Thoracic aorta (tissue), 2 donors: ENCODE results near the gene PSMA7. TPM values are rescaled to one million over a fixed set of nuclear protein-coding genes. Genes with fewer than 3 reads are reported as not detected.
"Not testable (repeated sequence)": the region's sequence is repeated elsewhere in the genome, so short reads cannot be mapped to it uniquely, and the experiment has no call there.

Source experiments
- ATAC-seq: fragments of 150-250 bp; one replicate; pipeline ENCODE4 v1.8.0; 2017; ENCODE audit warnings: low read depth; ENCODE audit not compliant: insufficient number of reproducible peaks, low FRiP score
- DNase-seq: peaks from one replicate; pipeline ENCODE4 v3.0.0-alpha.2; 2020; ENCODE audit warnings: low spot score
- H3K27ac ChIP-seq, 2 donors: fragments of 200-600 bp; sonication (generic); 1 replicate in 1 of 2; 2 replicates in 1 of 2; pipeline ENCODE4 v1.5.1; 2016; ENCODE audit warnings: mild to moderate bottlenecking in 2 of 2, moderate library complexity in 2 of 2
- H3K27me3 ChIP-seq: fragments of 200-600 bp; sonication (generic); replicated peaks from 2 replicates; pipeline ENCODE4 v1.6.0; 2016; ENCODE audit warnings: mild to moderate bottlenecking; ENCODE audit not compliant: insufficient read depth
- H3K36me3 ChIP-seq: fragments of 200-600 bp; sonication (generic); one replicate; pipeline ENCODE4 v1.5.1; 2016
- H3K4me1 ChIP-seq, 2 donors: fragments of 200-600 bp; sonication (generic); 1 replicate in 1 of 2; 2 replicates in 1 of 2; pipeline versions ENCODE4 v1.5.1 to v1.6.0; 2016; ENCODE audit warnings: low read depth in 2 of 2, mild to moderate bottlenecking in 1 of 2; ENCODE audit not compliant: control insufficient read depth in 1 of 2
- H3K4me3 ChIP-seq: fragments of 200-600 bp; sonication (generic); 2 replicates; pipeline ENCODE4 v1.5.1; 2016; ENCODE audit warnings: mild to moderate bottlenecking
- H3K9me3 ChIP-seq: fragments of 200-600 bp; sonication (generic); 2 replicates; pipeline ENCODE4 v1.5.1; 2016
- CTCF ChIP-seq: fragments of 200-600 bp; sonication (generic); IDR thresholded peaks from one replicate; pipeline ENCODE4 v1.5.1; 2019; ENCODE audit warnings: antibody characterized with exemption
- total RNA-seq, 2 donors: library from RNA; depleted of rRNA; stranded (reverse); fragments of >200 nt; gene quantifications; one replicate each; pipeline versions ENCODE4 v1.1.0 to v1.2.3, GENCODE V29; 2016

The PSMA7 gene
- total RNA-seq, 2 donors from 2014 or later, result 185 to 228 TPM

- DNase-seq (no peak), ATAC-seq (no peak)
- peaks cover 12% of the 10 kb centered on the region for H3K9me3 ChIP-seq
- no peak for TF ChIP-seq CTCF
- no peak overlapping the region for H3K27ac ChIP-seq
- no peak overlapping the region for H3K4me3 ChIP-seq
- no peaks in the 10 kb centered on the region for H3K27me3 ChIP-seq
- H3K36me3 ChIP-seq, result no peaks in the 10 kb centered on the region
- H3K4me1 ChIP-seq, result peaks cover 11 to 23% of the 10 kb centered on the region in 2 donors
Measured at GRCh38 chr20:62117362-62117646, 25.9 kb downstream of the PSMA7 start.

- no peak overlapping the region for H3K27ac ChIP-seq
- H3K36me3 ChIP-seq, result no peaks in the 10 kb centered on the region
- H3K9me3 ChIP-seq, result peaks cover 16% of the 10 kb centered on the region
- H3K27me3 ChIP-seq, result no peaks in the 10 kb centered on the region
- no peak for TF ChIP-seq CTCF
- no peak for DNase-seq
- no peak for ATAC-seq
- H3K4me3 ChIP-seq, result no peak overlapping the region
- peaks cover 11 to 23% of the 10 kb centered on the region in 2 donors for H3K4me1 ChIP-seq
Measured at GRCh38 chr20:62116558-62117361, 26.4 kb downstream of the PSMA7 start.

GRCh38 chr20:62115800-62116407 is 27.3 kb downstream of the PSMA7 start:
- H3K27me3 ChIP-seq, ATAC-seq, H3K36me3 ChIP-seq: not testable (repeated sequence)

GRCh38 chr20:62114894-62115293 is 28.3 kb downstream of the PSMA7 start:
- no peaks in the 10 kb centered on the region for H3K27me3 ChIP-seq
- ATAC-seq, result no peak
- no peak for TF ChIP-seq CTCF
- H3K9me3 ChIP-seq, result peaks cover 24% of the 10 kb centered on the region
- no peak overlapping the region for H3K4me3 ChIP-seq
- no peaks in the 10 kb centered on the region for H3K36me3 ChIP-seq
- no peak overlapping the region for H3K27ac ChIP-seq
- no peak for DNase-seq
- peaks cover 3 to 9% of the 10 kb centered on the region in 2 donors for H3K4me1 ChIP-seq

More at GRCh38 chr20:62115800-62116407, 27.3 kb downstream of the PSMA7 start:
- H3K9me3 ChIP-seq, result peaks cover 20% of the 10 kb centered on the region
- DNase-seq, H3K27ac ChIP-seq, H3K4me3 ChIP-seq: not testable (repeated sequence)
- H3K4me1 ChIP-seq, result peaks cover 9 to 19% of the 10 kb centered on the region in 2 donors

GRCh38 chr20:62112368-62112767 is 30.8 kb downstream of the PSMA7 start:
- H3K4me3 ChIP-seq, result no peak overlapping the region
- H3K27me3 ChIP-seq, result no peaks in the 10 kb centered on the region
- no peak for TF ChIP-seq CTCF
- H3K36me3 ChIP-seq, result no peaks in the 10 kb centered on the region
- no peaks in the 10 kb centered on the region for H3K4me1 ChIP-seq
- H3K9me3 ChIP-seq, result peaks cover 48% of the 10 kb centered on the region
- DNase-seq (no peak), ATAC-seq (no peak)
- H3K27ac ChIP-seq, result no peak overlapping the region
